Measurements from ENCODE around the gene PER3.

Gene PER3

DNA sequence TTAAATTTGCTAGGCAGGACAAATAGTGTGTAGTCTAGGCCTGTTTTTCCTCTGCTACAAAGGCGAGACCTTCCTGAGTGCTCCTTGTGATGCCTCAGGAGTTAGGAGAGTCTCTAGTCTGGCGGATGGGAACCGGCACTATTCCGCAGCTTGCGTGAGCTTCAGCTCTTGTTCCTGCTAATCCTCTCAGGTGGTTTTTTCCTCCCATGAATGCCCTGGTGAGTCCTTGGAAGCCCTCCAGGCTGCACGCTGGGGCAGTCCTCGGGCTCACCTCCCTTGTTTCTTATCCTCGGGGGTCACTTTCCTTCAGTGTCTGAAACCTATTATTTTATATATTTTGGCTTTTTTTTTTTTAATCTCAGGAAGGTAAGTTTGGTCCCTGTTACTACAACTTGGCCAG lies 40.6 kb downstream of the PER3 start:
- H3K36me3 ChIP-seq (ENCODE audit: insufficient read depth, low read length): peaks cover 14% of the 10 kb centered on the region

DNA sequence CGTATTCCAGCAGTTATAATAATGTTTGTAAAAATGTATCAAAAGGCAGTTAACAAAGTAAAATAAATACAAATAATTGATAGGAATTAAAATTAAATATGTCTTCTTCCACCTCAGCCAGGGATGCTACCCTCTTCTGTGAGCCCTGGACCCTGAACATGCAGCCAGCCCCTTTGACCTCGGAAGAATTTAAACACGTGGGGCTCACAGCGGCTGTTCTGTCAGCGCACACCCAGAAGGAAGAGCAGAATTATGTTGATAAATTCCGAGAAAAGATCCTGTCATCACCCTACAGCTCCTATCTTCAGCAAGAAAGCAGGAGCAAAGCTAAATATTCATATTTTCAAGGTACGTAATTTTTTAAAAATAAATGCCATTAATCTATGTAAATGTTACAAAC lies 42.3 kb downstream of the PER3 start:
- no peaks in the 10 kb centered on the region for H3K27me3 ChIP-seq (ENCODE audit: insufficient read depth, low read length)
- no peaks in the 10 kb centered on the region for H3K9me3 ChIP-seq (ENCODE audit: low read length)
- H3K4me1 ChIP-seq (ENCODE audit: insufficient read depth, low read length): no peaks in the 10 kb centered on the region
- H3K36me3 ChIP-seq (ENCODE audit: insufficient read depth, low read length): peaks cover 10% of the 10 kb centered on the region
- H3K4me3 ChIP-seq (ENCODE audit: low read length): no peak overlapping the region
- no peak overlapping the region for H2AFZ ChIP-seq (ENCODE audit: low read depth, low read length)

More for the DNA sequence above, 40.6 kb downstream of the PER3 start:
- Histone ChIP-seq H3K4me3 (ENCODE audit: low read length) (no peak overlapping the region), H3K9me3 (ENCODE audit: low read length) (no peaks in the 10 kb centered on the region), H2AFZ (ENCODE audit: low read depth, low read length) (no peak overlapping the region), H3K27me3 (ENCODE audit: insufficient read depth, low read length) (no peaks in the 10 kb centered on the region), H3K4me1 (ENCODE audit: insufficient read depth, low read length) (no peaks in the 10 kb centered on the region)

DNA sequence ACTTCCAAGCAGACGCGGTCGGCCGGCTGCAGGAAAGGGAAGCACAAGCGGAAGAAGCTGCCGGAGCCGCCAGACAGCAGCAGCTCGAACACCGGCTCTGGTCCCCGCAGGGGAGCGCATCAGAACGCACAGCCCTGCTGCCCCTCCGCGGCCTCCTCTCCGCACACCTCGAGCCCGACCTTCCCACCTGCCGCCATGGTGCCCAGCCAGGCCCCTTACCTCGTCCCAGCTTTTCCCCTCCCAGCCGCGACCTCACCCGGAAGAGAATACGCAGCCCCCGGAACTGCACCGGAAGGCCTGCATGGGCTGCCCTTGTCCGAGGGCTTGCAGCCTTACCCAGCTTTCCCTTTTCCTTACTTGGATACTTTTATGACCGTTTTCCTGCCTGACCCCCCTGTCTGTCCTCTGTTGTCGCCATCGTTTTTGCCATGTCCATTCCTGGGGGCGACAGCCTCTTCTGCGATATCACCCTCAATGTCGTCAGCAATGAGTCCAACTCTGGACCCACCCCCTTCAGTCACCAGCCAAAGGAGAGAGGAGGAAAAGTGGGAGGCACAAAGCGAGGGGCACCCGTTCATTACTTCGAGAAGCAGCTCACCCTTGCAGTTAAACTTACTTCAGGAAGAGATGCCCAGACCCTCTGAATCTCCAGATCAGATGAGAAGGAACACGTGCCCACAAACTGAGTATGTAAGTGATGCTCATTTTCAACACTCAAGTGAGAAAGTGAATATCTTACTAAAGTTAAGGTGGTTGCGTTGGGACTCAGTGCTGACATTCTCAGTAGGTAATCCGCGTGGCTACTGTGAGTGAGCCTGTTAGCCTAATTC lies 43.2 kb downstream of the PER3 start:
- no peaks in the 10 kb centered on the region for H3K27me3 ChIP-seq (ENCODE audit: insufficient read depth, low read length)
- H3K9me3 ChIP-seq (ENCODE audit: low read length): no peaks in the 10 kb centered on the region
- no peak overlapping the region for H3K4me3 ChIP-seq (ENCODE audit: low read length)
- H2AFZ ChIP-seq (ENCODE audit: low read depth, low read length): no peak overlapping the region
- peaks cover 10% of the 10 kb centered on the region for H3K36me3 ChIP-seq (ENCODE audit: insufficient read depth, low read length)
- H3K4me1 ChIP-seq (ENCODE audit: insufficient read depth, low read length): no peaks in the 10 kb centered on the region

DNA sequence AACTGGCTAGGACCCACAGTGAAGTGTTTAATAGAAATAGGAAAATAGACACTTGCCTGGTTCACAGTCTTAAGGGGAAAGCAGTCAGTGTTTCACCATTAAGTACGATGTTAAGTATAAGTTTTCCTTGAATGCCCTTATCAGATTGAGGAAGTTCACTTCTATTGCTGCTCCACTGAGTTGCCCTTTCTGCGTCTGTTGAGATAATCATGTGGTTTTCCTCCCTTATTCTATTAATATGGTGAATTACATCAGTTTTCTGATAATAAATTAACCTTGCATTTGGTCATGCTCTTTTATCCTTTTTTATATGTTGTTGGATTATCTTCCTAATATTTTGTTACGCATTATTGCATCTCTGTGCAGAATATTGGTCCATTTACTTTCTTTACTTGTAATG lies 47.4 kb downstream of the PER3 start:
- Histone ChIP-seq H3K9me3 (ENCODE audit: low read length) (no peaks in the 10 kb centered on the region), H3K4me3 (ENCODE audit: low read length) (no peak overlapping the region), H3K27me3 (ENCODE audit: insufficient read depth, low read length) (no peaks in the 10 kb centered on the region), H2AFZ (ENCODE audit: low read depth, low read length) (no peak overlapping the region), H3K36me3 (ENCODE audit: insufficient read depth, low read length) (peaks cover 10% of the 10 kb centered on the region), H3K4me1 (ENCODE audit: insufficient read depth, low read length) (no peaks in the 10 kb centered on the region)

GRCh38 chr1:7833035-7833434 lies 48.9 kb downstream of the PER3 start:
- H3K27me3 ChIP-seq (ENCODE audit: insufficient read depth, low read length): no peaks in the 10 kb centered on the region
- peaks cover 4% of the 10 kb centered on the region for H3K36me3 ChIP-seq (ENCODE audit: insufficient read depth, low read length)
- no peak overlapping the region for H2AFZ ChIP-seq (ENCODE audit: low read depth, low read length)
- no peak overlapping the region for H3K4me3 ChIP-seq (ENCODE audit: low read length)
- H3K9me3 ChIP-seq (ENCODE audit: low read length): peaks cover 3% of the 10 kb centered on the region
- no peaks in the 10 kb centered on the region for H3K4me1 ChIP-seq (ENCODE audit: insufficient read depth, low read length)

DNA sequence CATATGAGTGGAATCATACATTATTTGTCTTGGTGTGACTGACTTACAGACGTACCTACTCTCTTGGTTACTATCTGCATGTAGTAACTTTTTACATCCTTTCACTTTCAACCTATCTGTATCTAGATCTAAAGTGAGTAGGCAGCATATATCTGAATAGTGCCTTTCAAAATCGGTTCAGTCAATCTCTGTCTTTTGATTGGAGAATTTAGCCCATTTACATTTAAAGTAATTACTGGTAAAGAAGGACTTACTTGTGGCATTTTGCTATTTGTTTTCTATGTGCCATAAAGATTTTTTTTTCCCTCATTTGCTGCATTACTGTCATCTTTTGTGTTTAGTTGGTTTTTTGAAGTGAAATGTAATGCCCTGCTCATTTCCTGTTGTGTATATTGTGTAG lies 54.6 kb downstream of the PER3 start:
- Histone ChIP-seq H3K27me3 (ENCODE audit: insufficient read depth, low read length) (no peaks in the 10 kb centered on the region), H2AFZ (ENCODE audit: low read depth, low read length) (no peak overlapping the region), H3K36me3 (ENCODE audit: insufficient read depth, low read length) (peaks cover 2% of the 10 kb centered on the region), H3K4me3 (ENCODE audit: low read length) (no peak overlapping the region), H3K9me3 (ENCODE audit: low read length) (peaks cover 5% of the 10 kb centered on the region), H3K4me1 (ENCODE audit: insufficient read depth, low read length) (no peaks in the 10 kb centered on the region)

DNA sequence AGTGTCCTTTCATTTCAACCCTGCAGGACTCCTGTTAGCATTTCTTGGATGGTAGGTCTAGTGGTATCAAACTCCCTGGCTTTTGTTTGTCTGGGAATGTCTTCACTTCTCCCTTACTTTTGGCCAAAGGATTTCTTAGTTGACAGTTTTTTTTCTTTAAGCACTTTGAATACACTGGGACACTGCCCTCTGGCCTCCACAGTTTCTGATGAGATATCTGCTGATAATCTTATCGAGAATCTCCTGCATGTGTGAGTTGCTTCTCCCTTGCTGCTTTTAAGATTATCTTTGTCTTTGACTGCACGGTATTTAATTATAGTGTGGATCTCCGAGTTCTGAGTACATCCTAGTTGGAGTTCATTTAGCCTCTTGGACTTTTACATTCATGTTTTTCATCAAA lies 55.4 kb downstream of the PER3 start:
- peaks cover 5% of the 10 kb centered on the region for H3K9me3 ChIP-seq (ENCODE audit: low read length)
- no peaks in the 10 kb centered on the region for H3K27me3 ChIP-seq (ENCODE audit: insufficient read depth, low read length)
- H2AFZ ChIP-seq (ENCODE audit: low read depth, low read length): no peak overlapping the region
- H3K4me3 ChIP-seq (ENCODE audit: low read length): no peak overlapping the region
- H3K36me3 ChIP-seq (ENCODE audit: insufficient read depth, low read length): peaks cover 2% of the 10 kb centered on the region
- no peaks in the 10 kb centered on the region for H3K4me1 ChIP-seq (ENCODE audit: insufficient read depth, low read length)

DNA sequence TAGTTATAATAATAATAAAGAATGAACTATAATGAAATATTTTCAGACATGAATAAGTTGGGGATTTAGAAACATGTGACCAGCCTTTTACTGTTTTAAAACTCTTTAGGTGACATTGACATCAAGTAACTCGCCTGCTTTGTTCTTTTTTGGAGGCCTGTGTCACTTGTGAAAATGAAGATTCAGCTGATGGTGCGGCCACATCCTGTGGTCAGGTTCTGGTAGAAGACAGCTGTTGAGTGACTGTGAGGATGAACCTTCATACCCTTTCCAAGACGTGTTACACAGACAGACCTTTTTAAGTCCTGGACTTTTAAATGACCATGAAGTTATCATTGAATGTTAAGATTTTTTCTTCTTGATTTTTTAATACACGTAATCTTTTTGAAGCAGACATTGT lies 58.4 kb downstream of the PER3 start:
- no peaks in the 10 kb centered on the region for H3K4me1 ChIP-seq (ENCODE audit: insufficient read depth, low read length)
- H3K9me3 ChIP-seq (ENCODE audit: low read length): peaks cover 5% of the 10 kb centered on the region
- no peak overlapping the region for H2AFZ ChIP-seq (ENCODE audit: low read depth, low read length)
- no peak overlapping the region for H3K4me3 ChIP-seq (ENCODE audit: low read length)
- no peaks in the 10 kb centered on the region for H3K27me3 ChIP-seq (ENCODE audit: insufficient read depth, low read length)
- no peaks in the 10 kb centered on the region for H3K36me3 ChIP-seq (ENCODE audit: insufficient read depth, low read length)

GRCh38 chr1:7845761-7846160 lies 61.7 kb downstream of the PER3 start:
- Histone ChIP-seq H3K27me3 (ENCODE audit: insufficient read depth, low read length) (no peaks in the 10 kb centered on the region), H2AFZ (ENCODE audit: low read depth, low read length) (no peak overlapping the region), H3K36me3 (ENCODE audit: insufficient read depth, low read length) (no peaks in the 10 kb centered on the region), H3K4me1 (ENCODE audit: insufficient read depth, low read length) (no peaks in the 10 kb centered on the region), H3K9me3 (ENCODE audit: low read length) (no peaks in the 10 kb centered on the region), H3K4me3 (ENCODE audit: low read length) (no peak overlapping the region)

GRCh38 chr1:7846656-7847055 lies 62.6 kb downstream of the PER3 start:
- H3K27me3 ChIP-seq (ENCODE audit: insufficient read depth, low read length): no peaks in the 10 kb centered on the region
- no peak overlapping the region for H2AFZ ChIP-seq (ENCODE audit: low read depth, low read length)
- no peaks in the 10 kb centered on the region for H3K9me3 ChIP-seq (ENCODE audit: low read length)
- no peak overlapping the region for H3K4me3 ChIP-seq (ENCODE audit: low read length)
- no peaks in the 10 kb centered on the region for H3K36me3 ChIP-seq (ENCODE audit: insufficient read depth, low read length)
- H3K4me1 ChIP-seq (ENCODE audit: insufficient read depth, low read length): no peaks in the 10 kb centered on the region

DNA sequence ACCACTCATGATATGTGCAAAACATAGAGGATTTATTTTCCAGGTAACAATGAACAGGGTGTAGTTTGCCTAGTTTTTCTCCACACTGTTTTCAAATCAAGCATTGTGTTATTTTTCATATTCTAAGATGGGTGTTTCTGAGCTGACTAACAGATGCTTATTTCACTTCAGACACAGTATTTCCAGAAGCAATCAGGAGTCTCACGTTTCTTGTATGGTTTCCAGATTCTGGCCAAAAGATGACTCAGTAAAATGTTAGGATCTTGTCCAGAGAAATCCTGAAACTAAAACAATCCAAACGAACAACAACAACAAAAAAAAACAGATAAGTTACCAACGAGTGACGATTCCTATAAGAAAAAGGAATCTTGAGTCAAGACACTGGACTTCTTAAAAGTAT lies 63.5 kb downstream of the PER3 start:
- no peak overlapping the region for H3K4me3 ChIP-seq (ENCODE audit: low read length)
- H2AFZ ChIP-seq (ENCODE audit: low read depth, low read length): no peak overlapping the region
- H3K36me3 ChIP-seq (ENCODE audit: insufficient read depth, low read length): no peaks in the 10 kb centered on the region
- H3K4me1 ChIP-seq (ENCODE audit: insufficient read depth, low read length): no peaks in the 10 kb centered on the region
- H3K27me3 ChIP-seq (ENCODE audit: insufficient read depth, low read length): no peaks in the 10 kb centered on the region
- no peaks in the 10 kb centered on the region for H3K9me3 ChIP-seq (ENCODE audit: low read length)

DNA sequence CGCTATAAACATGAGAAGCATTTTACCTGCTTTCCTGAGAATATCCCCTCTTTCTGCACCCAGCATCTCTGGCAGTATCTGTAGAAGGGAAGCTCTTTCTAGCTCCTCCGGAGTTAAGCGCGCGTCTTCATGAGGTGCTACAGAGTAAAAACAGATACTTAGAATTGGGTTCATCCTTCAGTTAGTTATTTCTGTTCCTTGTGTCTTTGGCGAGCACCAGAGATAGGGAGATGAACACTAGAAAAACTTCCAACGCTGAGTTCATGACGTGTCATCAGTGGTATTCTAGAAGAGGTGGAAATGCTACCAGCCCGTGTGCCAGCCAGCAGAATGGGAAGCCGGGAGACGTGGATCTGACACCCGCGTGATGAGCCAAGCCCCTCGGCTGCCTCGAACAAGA lies 66.7 kb downstream of the PER3 start:
- Histone ChIP-seq H3K4me3 (ENCODE audit: low read length) (no peak overlapping the region), H3K4me1 (ENCODE audit: insufficient read depth, low read length) (no peaks in the 10 kb centered on the region), H2AFZ (ENCODE audit: low read depth, low read length) (no peak overlapping the region), H3K9me3 (ENCODE audit: low read length) (no peaks in the 10 kb centered on the region), H3K27me3 (ENCODE audit: insufficient read depth, low read length) (no peaks in the 10 kb centered on the region), H3K36me3 (ENCODE audit: insufficient read depth, low read length) (no peaks in the 10 kb centered on the region)

DNA sequence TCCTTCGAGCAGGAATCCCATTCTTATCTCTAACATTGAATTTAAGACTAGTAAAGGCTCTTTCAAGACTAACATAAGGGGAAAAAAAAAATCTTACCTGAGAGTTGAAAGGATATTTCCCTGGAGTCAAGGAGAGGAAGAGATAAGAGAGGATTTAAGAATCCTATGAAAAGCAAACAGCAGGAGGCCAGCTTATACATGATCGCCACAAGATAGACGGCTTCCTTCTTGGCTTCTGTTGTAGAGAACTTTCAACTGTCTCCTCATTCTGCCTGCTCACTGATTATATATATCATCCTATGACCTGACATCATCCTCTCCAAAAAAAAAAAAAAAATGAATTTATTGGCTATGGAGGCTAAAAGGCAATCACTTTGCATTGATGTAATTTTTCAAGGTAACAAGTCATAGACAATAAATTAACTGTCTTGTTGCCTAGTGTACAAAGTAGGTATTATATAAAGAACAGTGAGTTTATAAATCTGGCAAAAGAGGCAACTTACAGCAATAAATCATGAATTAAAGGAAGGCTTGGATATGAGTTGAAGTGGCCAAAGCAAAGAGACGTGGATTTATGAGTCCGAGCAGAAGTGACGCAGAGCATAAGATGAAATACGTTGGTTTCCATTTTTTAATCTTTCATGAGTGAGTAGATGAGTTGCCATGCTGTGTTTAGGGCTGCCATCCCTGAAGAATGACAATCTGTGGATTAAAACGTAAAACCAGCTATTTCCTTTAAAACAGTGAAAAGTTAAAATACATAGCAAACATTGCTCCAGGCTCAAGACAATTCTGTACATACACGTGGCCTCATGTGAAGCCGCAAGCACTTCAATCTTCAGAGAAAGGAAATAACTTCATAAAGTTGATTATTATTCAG lies 69.0 kb downstream of the PER3 start, which contains the start of gene UTS2:
TSS of gene UTS2 (minus strand) at position 262 of the 880 bp plus-strand sequence. CDS start at position 200, 62 bp downstream.
- H3K4me3 ChIP-seq (ENCODE audit: low read length): no peak within 1 kb of the TSS
- H3K4me1 ChIP-seq (ENCODE audit: insufficient read depth, low read length): no peaks in the 10 kb centered on the region
- no peaks in the 10 kb centered on the region for H3K9me3 ChIP-seq (ENCODE audit: low read length)
- H2AFZ ChIP-seq (ENCODE audit: low read depth, low read length): no peak within 1 kb of the TSS
- H3K27me3 ChIP-seq (ENCODE audit: insufficient read depth, low read length): no peaks in the 10 kb centered on the region
- no peaks in the 10 kb centered on the region for H3K36me3 ChIP-seq (ENCODE audit: insufficient read depth, low read length)

Data from neuron (in vitro differentiated cells).